Measurements from ENCODE around the gene IDH3G. TPM values are rescaled to one million over a fixed set of nuclear protein-coding genes. Genes with fewer than 3 reads are reported as not detected.

Gene IDH3G
- total and polyA plus RNA-seq, 4 donors: 23.3 to 40.9 (median 31.1) TPM

- H3K36me3 ChIP-seq (ENCODE audit: control insufficient read depth in 4 of 4, insufficient read depth in 3 of 4, low read depth in 1 of 4, low read length in 3 of 4): no peaks in the 10 kb centered on the region
- no peak for DNase-seq (ENCODE audit: low spot score)
- WGBS: 89% methylated on average over 25 of the region's 25 CpGs
These were observed 24.1 kb downstream of the IDH3G start for GRCh38 chrX:153769865-153770600.

More at GRCh38 chrX:153769865-153770600, 24.1 kb downstream of the IDH3G start:
- TF ChIP-seq FOXA2 (IDR thresholded peaks at IDR 0.05) (no peak), ZBTB33 (IDR thresholded peaks at IDR 0.05) (no peak), SP1 (IDR thresholded peaks at IDR 0.05) (no peak), RAD21 (IDR thresholded peaks at IDR 0.05) (no peak), HNF4G (IDR thresholded peaks at IDR 0.05) (no peak), CTCF (IDR thresholded peaks at IDR 0.05; ENCODE audit: low read depth, low read length, missing input control) (no peak), NR2F2 (IDR thresholded peaks at IDR 0.05) (no peak), EGR1 (IDR thresholded peaks at IDR 0.05; ENCODE audit: low read depth in 2 of 2) (no peak), YY1 (IDR thresholded peaks at IDR 0.05) (no peak), MAX (IDR thresholded peaks at IDR 0.05) (no peak), ATF3 (IDR thresholded peaks at IDR 0.05) (no peak), GABPA (IDR thresholded peaks at IDR 0.05 in 1 of 2, conservative IDR thresholded peaks at IDR 0.05 in 1 of 2) (no peak), REST (IDR thresholded peaks at IDR 0.05) (no peak), TAF1 (conservative IDR thresholded peaks at IDR 0.05) (no peak), HNF4A (conservative IDR thresholded peaks at IDR 0.05) (no peak), JUND (IDR thresholded peaks at IDR 0.05) (no peak), RXRA (IDR thresholded peaks at IDR 0.05) (no peak), FOXA1 (IDR thresholded peaks at IDR 0.05) (no peak)
- Histone ChIP-seq H3K27ac (ENCODE audit: low read depth in 1 of 2, low read length in 2 of 2) (no peak overlapping the region), H3K9me3 (ENCODE audit: control insufficient read depth in 4 of 4, low read length in 3 of 4) (no peaks in the 10 kb centered on the region), H3K27me3 (ENCODE audit: control insufficient read depth in 4 of 4, insufficient read depth in 4 of 4, low read length in 3 of 4) (no peaks in the 10 kb centered on the region), H3K4me1 (ENCODE audit: control insufficient read depth in 4 of 4, insufficient read depth in 4 of 4, low read length in 3 of 4) (no peaks in the 10 kb centered on the region), H3K9ac (ENCODE audit: low read depth in 1 of 2, low read length in 2 of 2) (no peak overlapping the region), H3K4me3 (ENCODE audit: low read depth in 1 of 3, low read length in 3 of 3) (no peak overlapping the region)
